ENCODE results near the gene LARGE1.

GRCh38 chr22:33722816-33723215 is 197.5 kb downstream of the LARGE1 start:
- no peak for TF ChIP-seq POLR2A (IDR thresholded peaks at IDR 0.05; ENCODE audit: low read depth, low read length)
- TF ChIP-seq POLR2AphosphoS5 (IDR thresholded peaks at IDR 0.05; ENCODE audit: low read depth, low read length): no peak
- no peak for TF ChIP-seq TAF1 (IDR thresholded peaks at IDR 0.05; ENCODE audit: low read depth, low read length)
- TF ChIP-seq PAX5 (IDR thresholded peaks at IDR 0.05; ENCODE audit: insufficient read depth, low read length, severe bottlenecking): no peak
- TF ChIP-seq POU2F2 (IDR thresholded peaks at IDR 0.05; ENCODE audit: low read depth, low read length): no peak
- no peak for TF ChIP-seq SPI1 (IDR thresholded peaks at IDR 0.05; ENCODE audit: low read depth, low read length)
